IMR-90 (cell line): ENCODE data around the gene FIS1. TPM values are rescaled to one million over a fixed set of nuclear protein-coding genes. Genes with fewer than 3 reads are reported as not detected.

Source experiments
- ATAC-seq: fragments of 200-7000 bp; cut with Tn5 transposase; 2 replicates; pipeline ENCODE4 v1.9.1; 2020; ENCODE audit warnings: low read depth, mild to moderate bottlenecking, moderate library complexity
- BruUV-seq: library from RNA; stranded (reverse); fragments of 400-500 nt; replicated peaks from 2 replicates; lab custom pipeline; 2021; lab: Mats Ljungman, UMichigan
- CTCF ChIA-PET: fragments of 300-600 bp; formaldehyde crosslinking; extraction: SDS; loops from one replicate; lab custom pipeline; 2021; ENCODE audit warnings: antibody characterized with exemption; lab: Yijun Ruan, JAX
- POLR2A ChIA-PET: fragments of 300-600 bp; sonication (Branson Sonifier 250); formaldehyde crosslinking; loops from one replicate; lab custom pipeline; 2022; ENCODE audit warnings: antibody characterized with exemption; ENCODE audit not compliant: unreplicated experiment; lab: Charles Lee
- DNase-seq: peaks from one replicate; pipeline ENCODE4 v3.0.0; 2013
- H2AFZ ChIP-seq: replicated peaks from 2 replicates; pipeline ENCODE3; 2013; ENCODE audit warnings: low read length, mild to moderate bottlenecking; ENCODE audit not compliant: poor library complexity
- H2AK5ac ChIP-seq: 2 replicates; pipeline ENCODE4 v1.6.1; 2013; ENCODE audit warnings: low read depth, low read length, inconsistent platforms
- H2AK9ac ChIP-seq: replicated peaks from 2 replicates; pipeline ENCODE3; 2013; ENCODE audit warnings: mild to moderate bottlenecking, low read depth, low read length, moderate library complexity; ENCODE audit not compliant: poor library complexity
- H2BK120ac ChIP-seq: 2 replicates; pipeline ENCODE4 v1.6.1; 2013; ENCODE audit warnings: low read depth, low read length, inconsistent platforms
- H2BK15ac ChIP-seq: 3 replicates; pipeline ENCODE4 v1.6.1; 2013; ENCODE audit warnings: low read depth, low read length, inconsistent platforms
- H2BK20ac ChIP-seq: 2 replicates; pipeline ENCODE4 v1.6.1; 2013; ENCODE audit warnings: low read depth, mild to moderate bottlenecking, inconsistent platforms, low read length, moderate library complexity
- H2BK5ac ChIP-seq: 2 replicates; pipeline ENCODE4 v1.6.1; 2013; ENCODE audit warnings: mild to moderate bottlenecking, low read depth, low read length, inconsistent platforms; ENCODE audit not compliant: poor library complexity, severe bottlenecking
- H3K14ac ChIP-seq: replicated peaks from 2 replicates; pipeline ENCODE4 v1.6.1; 2013; ENCODE audit warnings: low read depth, low read length, inconsistent platforms
- H3K18ac ChIP-seq: 2 replicates; pipeline ENCODE4 v1.6.1; 2013; ENCODE audit warnings: low read depth, low read length, control low read depth
- H3K23ac ChIP-seq: 2 replicates; pipeline ENCODE4 v1.6.1; 2013; ENCODE audit warnings: low read depth, low read length, inconsistent platforms
- H3K27ac ChIP-seq: 2 replicates; pipeline ENCODE4 v1.5.1; 2013; ENCODE audit warnings: mild to moderate bottlenecking, control low read depth, low read length; ENCODE audit not compliant: insufficient read depth
- H3K27me3 ChIP-seq: 2 replicates; pipeline ENCODE4 v1.6.1; 2013; ENCODE audit warnings: low read length; ENCODE audit not compliant: control insufficient read depth, insufficient read depth
- H3K36me3 ChIP-seq: 2 replicates; pipeline ENCODE4 v1.6.1; 2013; ENCODE audit warnings: low read length, mixed read lengths; ENCODE audit not compliant: control insufficient read depth, insufficient read depth
- H3K4ac ChIP-seq: 2 replicates; pipeline ENCODE4 v1.6.1; 2013; ENCODE audit warnings: low read depth, low read length, inconsistent platforms
- H3K4me1 ChIP-seq: 2 replicates; pipeline ENCODE4 v1.6.1; 2013; ENCODE audit warnings: low read length, mixed read lengths; ENCODE audit not compliant: control insufficient read depth, insufficient read depth
- H3K4me2 ChIP-seq: 2 replicates; pipeline ENCODE4 v1.6.1; 2013; ENCODE audit warnings: low read depth, mild to moderate bottlenecking, control low read depth, low read length, moderate library complexity
- H3K4me3 ChIP-seq: 2 replicates; pipeline ENCODE4 v1.5.1; 2013; ENCODE audit warnings: low read depth, mild to moderate bottlenecking, control low read depth, low read length, moderate library complexity; ENCODE audit not compliant: insufficient read depth
- H3K56ac ChIP-seq: 2 replicates; pipeline ENCODE4 v1.6.1; 2013; ENCODE audit warnings: low read length, inconsistent platforms; ENCODE audit not compliant: insufficient read depth; ENCODE audit errors: extremely low read depth
- H3K79me1 ChIP-seq, 2 experiments: 2 replicates each; pipeline ENCODE4 v1.6.1; 2013; ENCODE audit warnings: low read length in 2 of 2, inconsistent platforms in 1 of 2, low read depth in 1 of 2
- H3K9ac ChIP-seq: 2 replicates; pipeline ENCODE4 v1.6.1; 2013; ENCODE audit warnings: low read depth, low read length, control low read depth
- H3K9me1 ChIP-seq: 2 replicates; pipeline ENCODE4 v1.6.1; 2013; ENCODE audit warnings: low read length, inconsistent platforms; ENCODE audit not compliant: insufficient read depth
- H3K9me3 ChIP-seq: 2 replicates; pipeline ENCODE4 v1.6.1; 2013; ENCODE audit warnings: low read length; ENCODE audit not compliant: control insufficient read depth, insufficient read depth
- H4K20me1 ChIP-seq: 2 replicates; pipeline ENCODE4 v1.6.1; 2013; ENCODE audit warnings: low read length, inconsistent platforms; ENCODE audit not compliant: insufficient read depth
- H4K5ac ChIP-seq: 2 replicates; pipeline ENCODE4 v1.6.1; 2013; ENCODE audit warnings: mild to moderate bottlenecking, low read depth, low read length, control low read depth
- H4K8ac ChIP-seq, 2 experiments: 2 replicates each; pipeline ENCODE4 v1.6.1; 2013; ENCODE audit warnings: low read depth in 2 of 2, low read length in 2 of 2, control low read depth in 1 of 2, inconsistent platforms in 1 of 2
- H4K91ac ChIP-seq: 2 replicates; pipeline ENCODE4 v1.6.1; 2013; ENCODE audit warnings: low read depth, low read length, inconsistent platforms; ENCODE audit not compliant: insufficient read depth
- POLR2A ChIP-seq: IDR thresholded peaks from 2 replicates; pipeline ENCODE4 v1.6.1; 2012; ENCODE audit warnings: mild to moderate bottlenecking, low read depth, low read length
- SMC3 ChIP-seq: fragments of 150-350 bp; IDR thresholded peaks from 2 replicates; pipeline ENCODE4 v1.6.1; 2016; ENCODE audit warnings: low read depth, mild to moderate bottlenecking, antibody characterized with exemption, low read length, moderate library complexity
- WGBS, 2 experiments: methylation state at CpG; one replicate each; pipeline versions ENCODE4 v1.1.5 to v1.1.7; 2013; ENCODE audit warnings: missing lambda C conversion rate in 2 of 2; ENCODE audit not compliant: insufficient read length in 1 of 2; ENCODE audit errors: extremely low coverage in 2 of 2; 5-methylcytosine and 5-hydroxymethylcytosine counted together
- dilution Hi-C: fragments of 300-500 bp; cut with HindIII; formaldehyde crosslinking; loops from one replicate; pipeline ENCODE4 v1.14.3; 2018; ENCODE audit warnings: low sequenced_read_pairs; ENCODE audit not compliant: unreplicated experiment
- in situ Hi-C: fragments of 300-500 bp; cut with MboI; formaldehyde crosslinking; loops from 3 replicates; pipeline ENCODE4 v1.14.3; 2019; ENCODE audit warnings: low sequenced_read_pairs, inconsistent platforms, mixed read lengths
- intact Hi-C: fragments of 100-400 bp; cut with micrococcal nuclease; formaldehyde crosslinking; loops from 2 replicates; pipeline ENCODE4 v1.10.0; 2022
- polyA plus RNA-seq, 3 experiments: library from polyadenylated mRNA; depleted of rRNA; stranded (reverse); fragments of >200 nt; gene quantifications; 2 replicates each; pipeline ENCODE4 v1.2.3, GENCODE V29; 2012; ENCODE audit warnings: low replicate concordance in 1 of 3
- total RNA-seq: library from RNA; depleted of rRNA; stranded (reverse); fragments of >200 nt; gene quantifications from 2 replicates; pipeline ENCODE4 v1.2.3, GENCODE V29; 2012

FIS1 gene
- total and polyA plus RNA-seq, 2 of the 4 experiments (the other 2 are of a cell fraction) = 293 to 489 TPM

- no peak overlapping the region for H2BK20ac ChIP-seq
- no peak overlapping the region for H3K23ac ChIP-seq
- H2BK5ac ChIP-seq = no peak overlapping the region
- peaks cover 10% of the 10 kb centered on the region for H3K36me3 ChIP-seq
- no peaks in the 10 kb centered on the region for H4K20me1 ChIP-seq
- ChIA-PET POLR2A (interaction anchor here (1.2 kb wide), 1 partner anchor 15 kb away, joined by 4 read pairs; the partner anchor contains the start of gene PLOD3), CTCF (interaction anchor here (1.9 kb wide), 1 partner anchor 10 kb away, joined by 7 read pairs; no protein-coding TSS in a partner anchor)
- H2AK5ac ChIP-seq = no peak overlapping the region
- no peak overlapping the region for H3K56ac ChIP-seq
- no peak overlapping the region for H3K14ac ChIP-seq
- H3K27ac ChIP-seq = no peak overlapping the region
- no peak for TF ChIP-seq SMC3
- no peak for TF ChIP-seq POLR2A
- H2BK120ac ChIP-seq = no peak overlapping the region
- no peak overlapping the region for H4K5ac ChIP-seq
- ATAC-seq (peak; percentile 19), DNase-seq (no peak)
- no TSS peak for BruUV-seq
- H3K4me2 ChIP-seq = peak overlapping the region; percentile 44; the same call in 1 of the 2 replicates
- 0 out of 2 replicates have a peak, but pooled peaks cover 2% of the 10 kb centered on the region for H3K9me3 ChIP-seq
- WGBS, 2 experiments = 9% methylated on average over 37 of the region's 75 CpGs; no CpG with 5 or more reads in 1 of the 2 experiments
- no peak overlapping the region for H2BK15ac ChIP-seq
- intact Hi-C loops = no loop called here
- no peaks in the 10 kb centered on the region for H3K4me1 ChIP-seq
- H3K4ac ChIP-seq = no peak overlapping the region
- H4K91ac ChIP-seq = no peak overlapping the region
- H2AFZ ChIP-seq = peak overlapping the region; percentile 78
- no peaks in the 10 kb centered on the region for H3K9me1 ChIP-seq
- H2AK9ac ChIP-seq = peak overlapping the region; percentile 42
- in situ Hi-C loops = no loop called here
- H3K4me3 ChIP-seq = no peak overlapping the region
- dilution Hi-C loops = no loop called here
- no peak overlapping the region for H4K8ac ChIP-seq
- H3K18ac ChIP-seq = no peak overlapping the region
- H3K27me3 ChIP-seq = peaks cover 42% of the 10 kb centered on the region
- H3K9ac ChIP-seq = no peak overlapping the region
- no peaks in the 10 kb centered on the region for H3K79me1 ChIP-seq
Measured at GRCh38 chr7:101201695-101202602, 42.9 kb downstream of the FIS1 start.
